K562 (cell line): Measurements from ENCODE around the gene LAG3. TPM values are rescaled to one million over a fixed set of nuclear protein-coding genes. Genes with fewer than 3 reads are reported as not detected.
A peak's percentile ranks its signal among the peaks of the same experiment; 100 is the strongest.

Experiments used
- BCL6 ChIP-seq: fragments of 250-450 bp; sonication (Bioruptor Pico); IDR thresholded peaks from 2 replicates; pipeline ENCODE4 v1.4.0; 2020
- CAMTA2 ChIP-seq: fragments of 250-450 bp; sonication (Bioruptor Pico); conservative IDR thresholded peaks from 2 replicates; pipeline ENCODE4 v1.5.1; 2022
- CBFB ChIP-seq: sonication (generic); formaldehyde crosslinking; IDR thresholded peaks from 2 replicates; pipeline ENCODE4 v1.4.0; 2020; ENCODE audit warnings: mild to moderate bottlenecking, missing genetic modification reagents
- CC2D1A ChIP-seq: fragments of 450-650 bp; IDR thresholded peaks from 2 replicates; pipeline ENCODE4 v1.6.1; 2017; ENCODE audit warnings: mild to moderate bottlenecking
- COPS2 ChIP-seq: fragments of 450-650 bp; conservative IDR thresholded peaks from 2 replicates; pipeline ENCODE4 v1.6.1; 2016; ENCODE audit warnings: mild to moderate bottlenecking, moderate library complexity
- DMBX1 ChIP-seq: fragments of 250-450 bp; sonication (Bioruptor Pico); IDR thresholded peaks from 2 replicates; pipeline ENCODE4 v1.8.0; 2022; ENCODE audit warnings: inconsistent platforms, mild to moderate bottlenecking, moderate library complexity, borderline replicate concordance
- FIP1L1 ChIP-seq: fragments of 200-400 bp; formaldehyde crosslinking; IDR thresholded peaks from 2 replicates; pipeline ENCODE4 v1.6.1; 2018; ENCODE audit warnings: mild to moderate bottlenecking, low read depth, low read length; ENCODE audit not compliant: poor library complexity, severe bottlenecking
- KAT2B ChIP-seq: IDR thresholded peaks from one replicate; pipeline ENCODE4 v1.6.1; 2012; ENCODE audit warnings: low read depth, mild to moderate bottlenecking, control low read depth, inconsistent platforms, low read length, moderate library complexity
- KLF10 ChIP-seq: fragments of 250-450 bp; sonication (Bioruptor Pico); IDR thresholded peaks from 2 replicates; pipeline ENCODE4 v1.6.1; 2021; ENCODE audit warnings: matching md5 sums
- MBD1 ChIP-seq: fragments of 250-450 bp; sonication (Bioruptor Pico); IDR thresholded peaks from 2 replicates; pipeline ENCODE4 v1.8.0; 2022; ENCODE audit warnings: inconsistent platforms
- MECOM ChIP-seq: fragments of 250-450 bp; sonication (Bioruptor Pico); IDR thresholded peaks from 2 replicates; pipeline ENCODE4 v1.8.0; 2022; ENCODE audit warnings: inconsistent platforms
- MYC ChIP-seq, 2 experiments: fragments of 250-450 bp in 1 of 2; sonication (Bioruptor Pico) in 1 of 2; IDR thresholded peaks; 2 replicates each; pipeline versions ENCODE4 v1.5.1 to v1.6.1; 2012 to 2021; ENCODE audit warnings: low read depth in 2 of 2, borderline replicate concordance in 1 of 2, improper control_type of control experiment in 1 of 2, low read length in 1 of 2, mild to moderate bottlenecking in 1 of 2, moderate library complexity in 1 of 2
- POLR2B ChIP-seq: fragments of 450-650 bp; IDR thresholded peaks from 2 replicates; pipeline ENCODE4 v1.6.1; 2018; ENCODE audit warnings: low read depth; ENCODE audit not compliant: partially characterized antibody
- PYGO2 ChIP-seq: fragments of 450-650 bp; IDR thresholded peaks from 2 replicates; pipeline ENCODE4 v1.6.1; 2016; ENCODE audit warnings: mild to moderate bottlenecking, missing genetic modification characterization, moderate library complexity, missing compliant biosample characterization
- RAD21 ChIP-seq, 2 experiments: fragments of 250-450 bp in 1 of 2; fragments of 450-650 bp in 1 of 2; sonication (Bioruptor Pico) in 1 of 2; formaldehyde crosslinking in 1 of 2; IDR thresholded peaks in 1 of 2; conservative IDR thresholded peaks in 1 of 2; 2 replicates each; pipeline versions ENCODE4 v1.4.0 to v1.8.0; 2020 to 2022; ENCODE audit warnings: mild to moderate bottlenecking in 2 of 2, moderate library complexity in 1 of 2
- SOX6 ChIP-seq: fragments of 450-650 bp; IDR thresholded peaks from 2 replicates; pipeline ENCODE4 v1.6.1; 2014; ENCODE audit warnings: mild to moderate bottlenecking
- TAF15 ChIP-seq: fragments of 200-400 bp; formaldehyde crosslinking; IDR thresholded peaks from 2 replicates; pipeline ENCODE4 v1.6.1; 2017; ENCODE audit warnings: mild to moderate bottlenecking, low read depth, low read length, moderate library complexity
- ZBTB26 ChIP-seq: fragments of 450-650 bp; formaldehyde crosslinking; IDR thresholded peaks from 2 replicates; pipeline ENCODE4 v1.4.0; 2022; ENCODE audit warnings: missing genetic modification characterization
- ZBTB49 ChIP-seq: sonication (generic); formaldehyde crosslinking; IDR thresholded peaks from 2 replicates; pipeline ENCODE4 v1.8.0; 2022; ENCODE audit warnings: missing genetic modification reagents, mild to moderate bottlenecking, borderline replicate concordance
- ZFPM2 ChIP-seq: fragments of 250-450 bp; sonication (Bioruptor Pico); IDR thresholded peaks from 2 replicates; pipeline ENCODE4 v1.5.1; 2022; ENCODE audit warnings: mild to moderate bottlenecking
- ZNF133 ChIP-seq: fragments of 250-450 bp; sonication (Bioruptor Pico); IDR thresholded peaks from 2 replicates; pipeline ENCODE4 v1.4.0; 2020; ENCODE audit warnings: mild to moderate bottlenecking
- ZNF146 ChIP-seq: IDR thresholded peaks from one replicate; pipeline ENCODE4 v1.6.1; 2018; ENCODE audit warnings: missing compliant biosample characterization; ENCODE audit not compliant: unreplicated experiment
- ZNF174 ChIP-seq: fragments of 250-450 bp; sonication (Bioruptor Pico); IDR thresholded peaks from 2 replicates; pipeline ENCODE4 v1.4.0; 2020; ENCODE audit warnings: mild to moderate bottlenecking
- ZNF431 ChIP-seq: sonication (generic); formaldehyde crosslinking; IDR thresholded peaks from 2 replicates; pipeline ENCODE4 v1.8.0; 2022; ENCODE audit warnings: mild to moderate bottlenecking, missing genetic modification reagents
- ZSCAN29 ChIP-seq: fragments of 450-650 bp; IDR thresholded peaks from 2 replicates; pipeline ENCODE4 v1.6.1; 2017
- polyA plus RNA-seq, 8 experiments: library from polyadenylated mRNA; depleted of rRNA in 4 of 8; stranded (reverse) in 5 of 8; unstranded in 3 of 8; fragments of >200 nt; fragmentation: Nextera tagmentation in 2 of 8; fragmentation: Illumina TruSeq in 1 of 8; extraction: Ambion mirVana in 2 of 8; extraction: Trizol in 1 of 8; gene quantifications; 2 replicates each; pipeline versions ENCODE4 v1.2.1 to v1.2.3, GENCODE V29; 2011 to 2014; ENCODE audit warnings: inconsistent platforms in 1 of 8, missing spikeins in 1 of 8
- total RNA-seq, 7 experiments: library from RNA; depleted of rRNA in 6 of 7; stranded (reverse); fragments of >200 nt in 6 of 7; fragmentation: Illumina TruSeq in 2 of 7; extraction: Trizol in 2 of 7; gene quantifications; 2 replicates each; pipeline versions ENCODE4 v1.2.1 to v1.2.3, GENCODE V29; 2011 to 2021; ENCODE audit warnings: low replicate concordance in 1 of 7

The LAG3 gene
- total and polyA plus RNA-seq, 9 of the 15 experiments (the other 6 are each of a cell fraction or from before 2014, with no cell fraction given): 0.07 to 0.66 (median 0.09) TPM; not detected in 1

- TF ChIP-seq MBD1: no peak
- peak; percentile 63 for TF ChIP-seq POLR2B
- no peak for TF ChIP-seq ZNF146 (CRISPR knock-in tag)
- no peak for TF ChIP-seq TAF15
- no peak for TF ChIP-seq MECOM (CRISPR knock-in tag)
- no peak for TF ChIP-seq CAMTA2 (CRISPR knock-in tag)
- no peak for TF ChIP-seq KLF10 (CRISPR knock-in tag)
- no peak for TF ChIP-seq RAD21 (CRISPR knock-in tag; conservative IDR thresholded peaks at IDR 0.05 in 1 of 2, IDR thresholded peaks at IDR 0.05 in 1 of 2)
- TF ChIP-seq ZBTB49 (CRISPR knock-in tag): no peak
- no peak for TF ChIP-seq PYGO2 (tag)
- no peak for TF ChIP-seq ZNF133 (CRISPR knock-in tag)
- TF ChIP-seq MYC (IDR thresholded peaks at IDR 0.05; ENCODE audit: low read depth, low read length): peak; percentile 98
- TF ChIP-seq MYC (CRISPR knock-in tag; IDR thresholded peaks at IDR 0.05; ENCODE audit: borderline replicate concordance, low read depth): peak; percentile 81; the same call in 1 of the 2 replicates
- no peak for TF ChIP-seq ZSCAN29
- TF ChIP-seq ZNF431 (CRISPR knock-in tag): no peak
- no peak for TF ChIP-seq ZFPM2 (CRISPR knock-in tag)
- peak; percentile 37; the same call in 1 of the 2 replicates for TF ChIP-seq CC2D1A
- no peak for TF ChIP-seq COPS2
- no peak for TF ChIP-seq KAT2B
- no peak for TF ChIP-seq FIP1L1
- 0 out of 2 replicates have a peak, but pooled peaks have one; percentile 64 for TF ChIP-seq SOX6
- TF ChIP-seq BCL6 (CRISPR knock-in tag): no peak
- TF ChIP-seq DMBX1: no peak
- 0 out of 2 replicates have a peak, but pooled peaks have one; percentile 21 for TF ChIP-seq ZBTB26 (CRISPR knock-in tag)
- TF ChIP-seq CBFB (CRISPR knock-in tag): no peak
- no peak for TF ChIP-seq ZNF174 (CRISPR knock-in tag)
Observed at GRCh38 chr12:6723607-6724408, 48.5 kb upstream of the LAG3 start, which contains the start of gene COPS7A (continued).
